Fibroblast of lung (primary cell): Measurements from ENCODE around the gene SENP7. TPM values are rescaled to one million over a fixed set of nuclear protein-coding genes. Genes with fewer than 3 reads are reported as not detected.

Source experiments
- DNase-seq, 2 donors: peaks; one replicate each; pipeline versions ENCODE4 v3.0.0 to v3.0.0-alpha.2; 2010; ENCODE audit warnings: low read depth in 2 of 2
- H2AFZ ChIP-seq: 2 replicates; pipeline ENCODE4 v1.5.1; 2012; ENCODE audit warnings: low read length, control low read depth, inconsistent platforms
- H3K27ac ChIP-seq: 2 replicates; pipeline ENCODE4 v1.5.1; 2011; ENCODE audit warnings: low read length, control low read depth; ENCODE audit not compliant: insufficient read depth
- H3K27me3 ChIP-seq: 2 replicates; pipeline ENCODE4 v1.5.1; 2011; ENCODE audit warnings: mild to moderate bottlenecking, low read length; ENCODE audit not compliant: control insufficient read depth, insufficient read depth
- H3K36me3 ChIP-seq: 2 replicates; pipeline ENCODE4 v1.5.1; 2011; ENCODE audit warnings: low read length; ENCODE audit not compliant: control insufficient read depth, insufficient read depth
- H3K4me1 ChIP-seq: 2 replicates; pipeline ENCODE4 v1.5.1; 2011; ENCODE audit warnings: low read length; ENCODE audit not compliant: control insufficient read depth, insufficient read depth; ENCODE audit errors: extremely low read depth
- H3K4me2 ChIP-seq: 2 replicates; pipeline ENCODE4 v1.5.1; 2011; ENCODE audit warnings: low read length, control low read depth; ENCODE audit not compliant: insufficient read depth; ENCODE audit errors: extremely low read depth
- H3K4me3 ChIP-seq, 4 experiments: fragments of 200-600 bp in 1 of 4; sonication (generic) in 1 of 4; replicated peaks in 1 of 4; 2 replicates each; pipeline ENCODE4 v1.5.1; 2011 to 2016; ENCODE audit warnings: low read length in 4 of 4, low read depth in 3 of 4, mild to moderate bottlenecking in 3 of 4, control low read depth in 2 of 4, inconsistent platforms in 1 of 4, mixed read lengths in 1 of 4; ENCODE audit not compliant: insufficient read depth in 1 of 4; ENCODE audit errors: control extremely low read depth in 1 of 4
- H3K79me2 ChIP-seq: 2 replicates; pipeline ENCODE4 v1.5.1; 2012; ENCODE audit warnings: mild to moderate bottlenecking, low read length, inconsistent platforms; ENCODE audit not compliant: control insufficient read depth, insufficient read depth
- H3K9ac ChIP-seq: 2 replicates; pipeline ENCODE4 v1.5.1; 2011; ENCODE audit warnings: mild to moderate bottlenecking, low read length, control low read depth; ENCODE audit not compliant: insufficient read depth
- H3K9me3 ChIP-seq: 2 replicates; pipeline ENCODE4 v1.5.1; 2012; ENCODE audit warnings: low read depth, low read length; ENCODE audit not compliant: control insufficient read depth, insufficient read depth
- H4K20me1 ChIP-seq: 2 replicates; pipeline ENCODE4 v1.5.1; 2011; ENCODE audit warnings: low read length; ENCODE audit not compliant: control insufficient read depth, insufficient read depth; ENCODE audit errors: extremely low read depth
- CTCF ChIP-seq, 2 donors: IDR thresholded peaks in 1 of 2; conservative IDR thresholded peaks in 1 of 2; 1 replicate in 1 of 2; 2 replicates in 1 of 2; pipeline ENCODE4 v1.5.1; 2011 to 2012; ENCODE audit warnings: low read length in 2 of 2, control low read depth in 1 of 2, inconsistent platforms in 1 of 2, low read depth in 1 of 2, mild to moderate bottlenecking in 1 of 2
- EZH2 ChIP-seq: IDR thresholded peaks from 2 replicates; pipeline ENCODE4 v1.5.1; 2012; ENCODE audit warnings: low read length, control low read depth, mild to moderate bottlenecking; ENCODE audit errors: missing control alignments
- polyA plus RNA-seq, 2 donors: library from polyadenylated mRNA; depleted of rRNA in 1 of 2; stranded (reverse) in 1 of 2; unstranded in 1 of 2; fragments of >200 nt; gene quantifications; 2 replicates each; pipeline ENCODE4 v1.2.1, GENCODE V29; 2011 to 2012; ENCODE audit warnings: missing spikeins in 1 of 2
- total RNA-seq: library from RNA; depleted of rRNA; stranded (reverse); fragments of >200 nt; gene quantifications from 2 replicates; pipeline ENCODE4 v1.2.1, GENCODE V29; 2014

The SENP7 gene
- total and polyA plus RNA-seq, 2 donors (not counting 1 experiment from before 2014, with no cell fraction given): 7.2 to 16.5 TPM

GRCh38 chr3:101433652-101434051 lies 79.4 kb downstream of the SENP7 start:
- TF ChIP-seq EZH2 (no peak), CTCF (conservative IDR thresholded peaks at IDR 0.05 in 1 of 2, IDR thresholded peaks at IDR 0.05 in 1 of 2; ENCODE audit: low read depth in 1 of 2, low read length in 2 of 2) (no peak)

GRCh38 chr3:101423984-101424888 lies 88.8 kb downstream of the SENP7 start:
- H4K20me1 ChIP-seq: no peaks in the 10 kb centered on the region
- H3K27ac ChIP-seq: no peak overlapping the region
- H3K36me3 ChIP-seq: no peaks in the 10 kb centered on the region
- H2AFZ ChIP-seq: no peak overlapping the region
- no peaks in the 10 kb centered on the region for H3K27me3 ChIP-seq
- H3K4me3 ChIP-seq: no peak overlapping the region
- no peak for TF ChIP-seq CTCF (conservative IDR thresholded peaks at IDR 0.05 in 1 of 2, IDR thresholded peaks at IDR 0.05 in 1 of 2; ENCODE audit: low read depth in 1 of 2, low read length in 2 of 2)
- no peak for TF ChIP-seq EZH2
- H3K79me2 ChIP-seq: no peaks in the 10 kb centered on the region
- no peak overlapping the region for H3K9ac ChIP-seq
- no peaks in the 10 kb centered on the region for H3K9me3 ChIP-seq
- H3K4me2 ChIP-seq: no peak overlapping the region
- DNase-seq: no peak
- H3K4me1 ChIP-seq: no peaks in the 10 kb centered on the region

More at GRCh38 chr3:101433652-101434051, 79.4 kb downstream of the SENP7 start:
- H3K9ac ChIP-seq: no peak overlapping the region
- no peaks in the 10 kb centered on the region for H3K36me3 ChIP-seq
- no peak overlapping the region for H3K4me3 ChIP-seq
- H2AFZ ChIP-seq: no peak overlapping the region
- no peak overlapping the region for H3K4me2 ChIP-seq
- H3K79me2 ChIP-seq: no peaks in the 10 kb centered on the region
- no peaks in the 10 kb centered on the region for H3K9me3 ChIP-seq
- H3K27ac ChIP-seq: no peak overlapping the region
- no peaks in the 10 kb centered on the region for H3K27me3 ChIP-seq
- no peaks in the 10 kb centered on the region for H4K20me1 ChIP-seq
- no peaks in the 10 kb centered on the region for H3K4me1 ChIP-seq
- no peak for DNase-seq

- H3K36me3 ChIP-seq: no peaks in the 10 kb centered on the region
- no peaks in the 10 kb centered on the region for H3K27me3 ChIP-seq
- no peak overlapping the region for H3K4me3 ChIP-seq
- no peaks in the 10 kb centered on the region for H4K20me1 ChIP-seq
- no peaks in the 10 kb centered on the region for H3K79me2 ChIP-seq
- no peak overlapping the region for H3K4me2 ChIP-seq
- H3K4me1 ChIP-seq: no peaks in the 10 kb centered on the region
- H3K27ac ChIP-seq: no peak overlapping the region
- no peak overlapping the region for H3K9ac ChIP-seq
- no peak overlapping the region for H2AFZ ChIP-seq
- DNase-seq: no peak
- no peaks in the 10 kb centered on the region for H3K9me3 ChIP-seq
- TF ChIP-seq EZH2 (no peak), CTCF (conservative IDR thresholded peaks at IDR 0.05 in 1 of 2, IDR thresholded peaks at IDR 0.05 in 1 of 2; ENCODE audit: low read depth in 1 of 2, low read length in 2 of 2) (no peak)
Measured at GRCh38 chr3:101418851-101419250, 94.2 kb downstream of the SENP7 start.
